ENCODE results near the gene EXOSC5. TPM values are rescaled to one million over a fixed set of nuclear protein-coding genes. Genes with fewer than 3 reads are reported as not detected.

The EXOSC5 gene
- total RNA-seq, 2 experiments from 2014 or later: 46.6 to 47.0 TPM

GRCh38 chr19:41377977-41378709 is 19.0 kb downstream of the EXOSC5 start:
- Mint-ChIP-seq H3K4me3 (no peak overlapping the region), H3K9me3 (no peaks in the 10 kb centered on the region), H3K27me3 (no peaks in the 10 kb centered on the region), H3K36me3 (ENCODE audit: low read depth) (peaks cover 2% of the 10 kb centered on the region), H3K27ac (no peak overlapping the region), H3K4me1 (ENCODE audit: low read depth) (peaks cover 22% of the 10 kb centered on the region)
- ATAC-seq: peak; percentile 88
- POLR2A ChIA-PET: interaction anchor here (1.5 to 3.2 kb wide), 2 partner anchors 9 to 36 kb away, joined by 3 to 11 read pairs; no protein-coding TSS in a partner anchor
- peak; percentile 42 for TF ChIP-seq CTCF (IDR thresholded peaks at IDR 0.05)
- CTCF ChIA-PET: interaction anchor here (0.6 to 1.2 kb wide), 3 partner anchors 8 to 186 kb away, joined by 3 to 7 read pairs (median 3); no protein-coding TSS in a partner anchor
- intact Hi-C loops (cut with micrococcal nuclease): no loop called here
- peak; percentile 59 for DNase-seq

- CTCF ChIA-PET: interaction anchor here (1.1 kb wide), 1 partner anchor 13 kb away, joined by 4 read pairs; the partner anchor contains the start of gene B9D2
These were observed 20.2 kb downstream of the EXOSC5 start for GRCh38 chr19:41376998-41377365.

GRCh38 chr19:41376241-41376997 is 20.7 kb downstream of the EXOSC5 start, which contains the start of gene TMEM91:
Gene TMEM91 (plus strand): TSS chr19:41376533. CDS start chr19:41378310, 1,777 bp downstream.
- POLR2A ChIA-PET: interaction anchor here (0.7 to 3.2 kb wide), 3 partner anchors 10 to 59 kb away, joined by 3 to 11 read pairs (median 6); partner anchors contain the start of gene TGFB1
- no peak for TF ChIP-seq CTCF (IDR thresholded peaks at IDR 0.05)
- peak within 1 kb of the TSS; percentile 20 for H3K27ac Mint-ChIP-seq
- H3K4me1 Mint-ChIP-seq (ENCODE audit: low read depth): peaks cover 22% of the 10 kb centered on the region
- ATAC-seq: peak; percentile 28
- peaks cover 2% of the 10 kb centered on the region for H3K36me3 Mint-ChIP-seq (ENCODE audit: low read depth)
- H3K4me3 Mint-ChIP-seq: peak within 1 kb of the TSS; percentile 60
- intact Hi-C loops (cut with micrococcal nuclease): no loop called here
- H3K9me3 Mint-ChIP-seq: no peaks in the 10 kb centered on the region
- no peaks in the 10 kb centered on the region for H3K27me3 Mint-ChIP-seq
- CTCF ChIA-PET: interaction anchor here (1.1 kb wide), 1 partner anchor 13 kb away, joined by 4 read pairs; the partner anchor contains the start of gene B9D2
- DNase-seq: no peak

More at GRCh38 chr19:41376998-41377365, 20.2 kb downstream of the EXOSC5 start:
- Mint-ChIP-seq H3K4me3 (peak overlapping the region; percentile 60), H3K36me3 (ENCODE audit: low read depth) (peaks cover 2% of the 10 kb centered on the region), H3K4me1 (ENCODE audit: low read depth) (peaks cover 22% of the 10 kb centered on the region), H3K27me3 (no peaks in the 10 kb centered on the region), H3K27ac (peak overlapping the region; percentile 20), H3K9me3 (no peaks in the 10 kb centered on the region)
- intact Hi-C loops (cut with micrococcal nuclease): no loop called here
- no peak for TF ChIP-seq CTCF (IDR thresholded peaks at IDR 0.05)
- POLR2A ChIA-PET: interaction anchor here (2.1 to 3.2 kb wide), 2 partner anchors 10 to 24 kb away, joined by 6 to 11 read pairs; partner anchors contain the start of gene TGFB1
- DNase-seq (peak; percentile 64), ATAC-seq (peak; percentile 57)

GRCh38 chr19:41373993-41374392 is 23.2 kb downstream of the EXOSC5 start:
- H3K27ac Mint-ChIP-seq: no peak overlapping the region
- intact Hi-C loops (cut with micrococcal nuclease): no loop called here
- H3K9me3 Mint-ChIP-seq: no peaks in the 10 kb centered on the region
- no peak for TF ChIP-seq CTCF (IDR thresholded peaks at IDR 0.05)
- POLR2A ChIA-PET: no interaction called here
- no peak for DNase-seq
- H3K36me3 Mint-ChIP-seq (ENCODE audit: low read depth): peaks cover 2% of the 10 kb centered on the region
- no peaks in the 10 kb centered on the region for H3K27me3 Mint-ChIP-seq
- CTCF ChIA-PET: no interaction called here
- H3K4me1 Mint-ChIP-seq (ENCODE audit: low read depth): peaks cover 22% of the 10 kb centered on the region
- no peak for ATAC-seq
- no peak overlapping the region for H3K4me3 Mint-ChIP-seq
